HepG2 (cell line): ENCODE results near the gene RRP12. TPM values are rescaled to one million over a fixed set of nuclear protein-coding genes. Genes with fewer than 3 reads are reported as not detected.

Experiments used
- BHLHE40 ChIP-seq: IDR thresholded peaks from 2 replicates; pipeline ENCODE4 v1.6.1; 2011; ENCODE audit warnings: low read length, improper control_type of control experiment
- CHCHD3 ChIP-seq: sonication (generic); formaldehyde crosslinking; IDR thresholded peaks from 2 replicates; pipeline ENCODE4 v1.8.0; 2022; ENCODE audit warnings: mild to moderate bottlenecking, missing genetic modification reagents, moderate library complexity
- DRAP1 ChIP-seq: IDR thresholded peaks from 2 replicates; pipeline ENCODE4 v1.6.1; 2016; ENCODE audit warnings: missing genetic modification reagents, missing compliant biosample characterization
- FOXK2 ChIP-seq: fragments of 450-650 bp; IDR thresholded peaks from 2 replicates; pipeline ENCODE4 v1.6.1; 2016
- GATAD2A ChIP-seq: IDR thresholded peaks from 2 replicates; pipeline ENCODE4 v1.6.1; 2016
- HNRNPUL1 ChIP-seq: fragments of 200-400 bp; formaldehyde crosslinking; IDR thresholded peaks from 2 replicates; pipeline ENCODE4 v1.6.1; 2017; ENCODE audit warnings: low read depth, mild to moderate bottlenecking, low read length, moderate library complexity
- HOXA9 ChIP-seq: sonication (generic); formaldehyde crosslinking; IDR thresholded peaks from 2 replicates; pipeline ENCODE4 v1.8.1; 2022; ENCODE audit warnings: missing genetic modification reagents, mild to moderate bottlenecking, moderate library complexity, borderline replicate concordance
- IKZF1 ChIP-seq: fragments of 450-650 bp; IDR thresholded peaks from 2 replicates; pipeline ENCODE4 v1.7.1; 2016
- PLRG1 ChIP-seq: fragments of 450-650 bp; conservative IDR thresholded peaks from 2 replicates; pipeline ENCODE4 v1.6.1; 2016
- RAD21 ChIP-seq: fragments of 450-650 bp; formaldehyde crosslinking; IDR thresholded peaks from 2 replicates; pipeline ENCODE4 v1.5.0; 2020; ENCODE audit warnings: mild to moderate bottlenecking
- REPIN1 ChIP-seq: sonication (generic); formaldehyde crosslinking; IDR thresholded peaks from 2 replicates; pipeline ENCODE4 v1.8.0; 2022; ENCODE audit warnings: missing genetic modification reagents, low read depth, mild to moderate bottlenecking, borderline replicate concordance
- SIN3A ChIP-seq: IDR thresholded peaks from 2 replicates; pipeline ENCODE4 v1.6.1; 2011; ENCODE audit warnings: low read depth, mild to moderate bottlenecking, control low read depth, low read length, borderline replicate concordance
- SKIL ChIP-seq: sonication (generic); formaldehyde crosslinking; IDR thresholded peaks from 2 replicates; pipeline ENCODE4 v1.8.0; 2022; ENCODE audit warnings: missing genetic modification reagents, mild to moderate bottlenecking, moderate library complexity, borderline replicate concordance
- TBX3 ChIP-seq: fragments of 450-650 bp; IDR thresholded peaks from 2 replicates; pipeline ENCODE4 v1.6.1; 2017; ENCODE audit warnings: antibody characterized with exemption, mild to moderate bottlenecking, inconsistent platforms, borderline replicate concordance
- TEAD3 ChIP-seq: optimal IDR thresholded peaks from 2 replicates; pipeline ENCODE3; 2016; ENCODE audit warnings: borderline replicate concordance
- ZNF354B ChIP-seq: sonication (generic); formaldehyde crosslinking; IDR thresholded peaks from 2 replicates; pipeline ENCODE4 v1.8.0; 2022; ENCODE audit warnings: mild to moderate bottlenecking, missing genetic modification reagents
- ZNF451 ChIP-seq: sonication (generic); formaldehyde crosslinking; IDR thresholded peaks from 2 replicates; pipeline ENCODE4 v1.5.0; 2020; ENCODE audit warnings: mild to moderate bottlenecking, missing genetic modification reagents
- ZNF567 ChIP-seq: sonication (generic); formaldehyde crosslinking; IDR thresholded peaks from 2 replicates; pipeline ENCODE4 v1.8.1; 2023; ENCODE audit warnings: mild to moderate bottlenecking, missing genetic modification reagents, borderline replicate concordance
- ZSCAN12 ChIP-seq: sonication (generic); formaldehyde crosslinking; IDR thresholded peaks from 2 replicates; pipeline ENCODE4 v1.9.0; 2021; ENCODE audit warnings: mild to moderate bottlenecking, missing genetic modification reagents
- polyA plus RNA-seq, 8 experiments: library from polyadenylated mRNA; depleted of rRNA in 3 of 8; stranded (reverse) in 7 of 8; unstranded in 1 of 8; fragments of >200 nt; fragmentation: Illumina TruSeq in 4 of 8; extraction: Trizol in 4 of 8; gene quantifications; 2 replicates each; pipeline versions ENCODE4 v1.2.1 to v1.2.3, GENCODE V29; 2011 to 2016; ENCODE audit warnings: low read depth in 4 of 8, missing spikeins in 1 of 8, mixed read lengths in 1 of 8; ENCODE audit not compliant: insufficient read depth in 1 of 8
- total RNA-seq, 5 experiments: library from RNA; depleted of rRNA; stranded (reverse); fragments of >200 nt; fragmentation: Illumina TruSeq; extraction: Trizol; gene quantifications; 2 replicates each; pipeline ENCODE4 v1.2.3, GENCODE V29; 2016; ENCODE audit warnings: low read depth in 1 of 5
- TF ChIP-seq, protein P1 (sequence below): sonication (generic); formaldehyde crosslinking; IDR thresholded peaks from 2 replicates; pipeline ENCODE4 v1.8.0; 2022; ENCODE audit warnings: mild to moderate bottlenecking, missing genetic modification reagents; ENCODE audit not compliant: insufficient replicate concordance
- TF ChIP-seq, protein P2 (sequence below): sonication (generic); formaldehyde crosslinking; IDR thresholded peaks from 2 replicates; pipeline ENCODE4 v1.4.0; 2020; ENCODE audit warnings: mild to moderate bottlenecking, missing genetic modification reagents
- TF ChIP-seq, protein P3 (sequence below): IDR thresholded peaks from 2 replicates; pipeline ENCODE4 v1.6.1; 2012; ENCODE audit warnings: inconsistent platforms
- TF ChIP-seq, protein P4 (sequence below): sonication (generic); formaldehyde crosslinking; IDR thresholded peaks from 2 replicates; pipeline ENCODE4 v1.4.0; 2020; ENCODE audit warnings: missing genetic modification reagents
- TF ChIP-seq, protein P5 (sequence below): IDR thresholded peaks from 2 replicates; pipeline ENCODE4 v1.6.1; 2018; ENCODE audit warnings: missing genetic modification reagents

RRP12 gene
- total and polyA plus RNA-seq, 2 of the 13 experiments (the other 11 are each of a cell fraction or from before 2014, with no cell fraction given), result 13.2 to 39.4 TPM

DNA sequence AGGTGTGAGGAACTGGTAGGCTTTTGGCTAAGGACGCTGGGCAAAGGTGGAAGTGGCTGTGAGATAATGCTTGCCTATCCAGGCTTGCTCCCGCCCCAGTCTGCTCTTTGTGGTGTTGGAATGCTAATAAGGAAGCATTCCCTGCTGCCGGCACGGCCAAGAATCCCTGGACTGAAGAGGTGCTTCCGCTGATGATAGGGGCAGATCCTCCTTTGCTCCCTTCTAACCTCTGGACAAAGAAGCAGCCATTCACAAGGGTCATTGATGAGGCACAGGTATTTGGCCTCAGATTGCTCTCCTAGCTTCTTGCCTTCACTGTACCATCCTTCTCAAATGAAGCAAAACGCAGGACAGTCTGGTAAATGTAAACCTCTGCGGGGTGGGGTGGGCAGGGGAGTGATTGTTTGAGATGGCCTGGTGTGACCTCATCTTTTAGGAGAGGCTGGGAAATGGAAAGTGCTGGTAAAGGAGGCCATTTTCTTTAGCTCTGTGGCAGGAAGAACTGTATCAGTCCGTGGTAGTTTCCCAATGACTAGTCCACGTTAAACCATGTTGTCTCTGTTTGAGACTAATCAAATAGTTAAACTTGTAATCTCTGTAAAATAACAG is 26.5 kb upstream of the RRP12 start (continued):
- TF ChIP-seq, protein P1, sequence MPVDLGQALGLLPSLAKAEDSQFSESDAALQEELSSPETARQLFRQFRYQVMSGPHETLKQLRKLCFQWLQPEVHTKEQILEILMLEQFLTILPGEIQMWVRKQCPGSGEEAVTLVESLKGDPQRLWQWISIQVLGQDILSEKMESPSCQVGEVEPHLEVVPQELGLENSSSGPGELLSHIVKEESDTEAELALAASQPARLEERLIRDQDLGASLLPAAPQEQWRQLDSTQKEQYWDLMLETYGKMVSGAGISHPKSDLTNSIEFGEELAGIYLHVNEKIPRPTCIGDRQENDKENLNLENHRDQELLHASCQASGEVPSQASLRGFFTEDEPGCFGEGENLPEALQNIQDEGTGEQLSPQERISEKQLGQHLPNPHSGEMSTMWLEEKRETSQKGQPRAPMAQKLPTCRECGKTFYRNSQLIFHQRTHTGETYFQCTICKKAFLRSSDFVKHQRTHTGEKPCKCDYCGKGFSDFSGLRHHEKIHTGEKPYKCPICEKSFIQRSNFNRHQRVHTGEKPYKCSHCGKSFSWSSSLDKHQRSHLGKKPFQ (CRISPR knock-in tag), result no peak
- TF ChIP-seq SKIL, result no peak
- TF ChIP-seq IKZF1, result no peak
- TF ChIP-seq DRAP1 (CRISPR knock-in tag), result no peak
- TF ChIP-seq TEAD3 (CRISPR knock-in tag), result peak; percentile 84
- TF ChIP-seq PLRG1, result no peak
- 0 out of 2 replicates have a peak, but pooled peaks have one; percentile 18 for TF ChIP-seq SIN3A
- TF ChIP-seq HNRNPUL1, result no peak
- TF ChIP-seq HOXA9, result no peak
- TF ChIP-seq ZNF567 (CRISPR knock-in tag), result no peak
- 0 out of 2 replicates have a peak, but pooled peaks have one; percentile 20 for TF ChIP-seq RAD21 (CRISPR knock-in tag)
- no peak for TF ChIP-seq TBX3
- TF ChIP-seq ZNF354B (CRISPR knock-in tag), result no peak
- 0 out of 2 replicates have a peak, but pooled peaks have one; percentile 43 for TF ChIP-seq ZNF451 (CRISPR knock-in tag)
- TF ChIP-seq GATAD2A (CRISPR knock-in tag), result no peak
- TF ChIP-seq, protein P2, sequence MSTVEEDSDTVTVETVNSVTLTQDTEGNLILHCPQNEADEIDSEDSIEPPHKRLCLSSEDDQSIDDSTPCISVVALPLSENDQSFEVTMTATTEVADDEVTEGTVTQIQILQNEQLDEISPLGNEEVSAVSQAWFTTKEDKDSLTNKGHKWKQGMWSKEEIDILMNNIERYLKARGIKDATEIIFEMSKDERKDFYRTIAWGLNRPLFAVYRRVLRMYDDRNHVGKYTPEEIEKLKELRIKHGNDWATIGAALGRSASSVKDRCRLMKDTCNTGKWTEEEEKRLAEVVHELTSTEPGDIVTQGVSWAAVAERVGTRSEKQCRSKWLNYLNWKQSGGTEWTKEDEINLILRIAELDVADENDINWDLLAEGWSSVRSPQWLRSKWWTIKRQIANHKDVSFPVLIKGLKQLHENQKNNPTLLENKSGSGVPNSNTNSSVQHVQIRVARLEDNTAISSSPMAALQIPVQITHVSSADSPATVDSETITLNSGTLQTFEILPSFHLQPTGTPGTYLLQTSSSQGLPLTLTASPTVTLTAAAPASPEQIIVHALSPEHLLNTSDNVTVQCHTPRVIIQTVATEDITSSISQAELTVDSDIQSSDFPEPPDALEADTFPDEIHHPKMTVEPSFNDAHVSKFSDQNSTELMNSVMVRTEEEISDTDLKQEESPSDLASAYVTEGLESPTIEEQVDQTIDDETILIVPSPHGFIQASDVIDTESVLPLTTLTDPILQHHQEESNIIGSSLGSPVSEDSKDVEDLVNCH (CRISPR knock-in tag), result no peak
- TF ChIP-seq, protein P3, sequence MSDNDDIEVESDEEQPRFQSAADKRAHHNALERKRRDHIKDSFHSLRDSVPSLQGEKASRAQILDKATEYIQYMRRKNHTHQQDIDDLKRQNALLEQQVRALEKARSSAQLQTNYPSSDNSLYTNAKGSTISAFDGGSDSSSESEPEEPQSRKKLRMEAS, result 0 out of 2 replicates have a peak, but pooled peaks have one; percentile 33
- TF ChIP-seq, protein P4, sequence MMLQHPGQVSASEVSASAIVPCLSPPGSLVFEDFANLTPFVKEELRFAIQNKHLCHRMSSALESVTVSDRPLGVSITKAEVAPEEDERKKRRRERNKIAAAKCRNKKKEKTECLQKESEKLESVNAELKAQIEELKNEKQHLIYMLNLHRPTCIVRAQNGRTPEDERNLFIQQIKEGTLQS (CRISPR knock-in tag), result no peak
- no peak for TF ChIP-seq BHLHE40
- no peak for TF ChIP-seq ZSCAN12 (CRISPR knock-in tag)
- TF ChIP-seq CHCHD3 (CRISPR knock-in tag), result no peak
- TF ChIP-seq FOXK2, result no peak
- TF ChIP-seq REPIN1 (CRISPR knock-in tag), result no peak
- TF ChIP-seq, protein P5, sequence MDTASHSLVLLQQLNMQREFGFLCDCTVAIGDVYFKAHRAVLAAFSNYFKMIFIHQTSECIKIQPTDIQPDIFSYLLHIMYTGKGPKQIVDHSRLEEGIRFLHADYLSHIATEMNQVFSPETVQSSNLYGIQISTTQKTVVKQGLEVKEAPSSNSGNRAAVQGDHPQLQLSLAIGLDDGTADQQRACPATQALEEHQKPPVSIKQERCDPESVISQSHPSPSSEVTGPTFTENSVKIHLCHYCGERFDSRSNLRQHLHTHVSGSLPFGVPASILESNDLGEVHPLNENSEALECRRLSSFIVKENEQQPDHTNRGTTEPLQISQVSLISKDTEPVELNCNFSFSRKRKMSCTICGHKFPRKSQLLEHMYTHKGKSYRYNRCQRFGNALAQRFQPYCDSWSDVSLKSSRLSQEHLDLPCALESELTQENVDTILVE, result no peak
